A549 (cell line): Measurements from ENCODE around the gene EZH1. TPM values are rescaled to one million over a fixed set of nuclear protein-coding genes. Genes with fewer than 3 reads are reported as not detected.

ENCODE experiments used
- ATAC-seq, 2 experiments: fragments of 200-7000 bp in 1 of 2; fragments of >200 bp in 1 of 2; cut with Nextera tagmentation in 1 of 2; cut with Tn5 transposase in 1 of 2; 3 replicates each; pipeline versions ENCODE4 v1.8.0 to v1.9.1; 2018 to 2020; ENCODE audit warnings: mild to moderate bottlenecking in 1 of 2, moderate library complexity in 1 of 2
- CTCF ChIA-PET: fragments of 300-600 bp; sonication (Branson Sonifier 250); formaldehyde crosslinking; extraction: SDS; loops from one replicate; lab custom pipeline; 2021; ENCODE audit warnings: antibody characterized with exemption, inconsistent platforms; lab: Yijun Ruan, JAX
- POLR2A ChIA-PET: fragments of 350-600 bp; formaldehyde crosslinking; extraction: SDS; loops from one replicate; lab custom pipeline; 2021; ENCODE audit warnings: antibody characterized with exemption, inconsistent platforms; lab: Yijun Ruan, JAX
- DNase-seq, 2 experiments: peaks; one replicate each; pipeline versions ENCODE4 v3.0.0 to v3.0.0-alpha.2; 2011 to 2016; ENCODE audit warnings: low read depth in 1 of 2, low spot score in 1 of 2
- FAIRE-seq: peaks from 2 replicates; lab custom pipeline; 2011; peaks lifted over from hg19 to GRCh38; lab: Jason Lieb, UNC
- H3K27ac ChIP-seq, 2 experiments: fragments of >200 bp; sonication (Bioruptor Twin); formaldehyde crosslinking; 3 replicates each; pipeline ENCODE4 v1.5.1; 2016 to 2017
- H3K4me1 ChIP-seq: fragments of >200 bp; sonication (Bioruptor Twin); formaldehyde crosslinking; 3 replicates; pipeline ENCODE4 v1.6.1; 2016
- H3K4me2 ChIP-seq: fragments of >200 bp; sonication (Bioruptor Twin); formaldehyde crosslinking; 3 replicates; pipeline ENCODE4 v1.6.1; 2016
- H3K4me3 ChIP-seq: fragments of >200 bp; sonication (Bioruptor Twin); formaldehyde crosslinking; 3 replicates; pipeline ENCODE4 v1.5.1; 2016
- H3K9me3 ChIP-seq: fragments of >200 bp; sonication (Bioruptor Twin); formaldehyde crosslinking; 3 replicates; pipeline ENCODE4 v1.6.1; 2016
- CBX8 ChIP-seq: fragments of 200-600 bp; sonication (generic); IDR thresholded peaks from 2 replicates; pipeline ENCODE4 v1.6.1; 2016
- CEBPB ChIP-seq, 2 experiments: fragments of >200 bp in 1 of 2; sonication (Bioruptor Twin) in 1 of 2; formaldehyde crosslinking in 1 of 2; IDR thresholded peaks; 2 replicates each; pipeline ENCODE4 v1.6.1; 2012 to 2016
- CHD4 ChIP-seq: fragments of 200-600 bp; sonication (generic); IDR thresholded peaks from 2 replicates; pipeline ENCODE4 v1.6.1; 2016; ENCODE audit warnings: antibody characterized with exemption, mild to moderate bottlenecking, borderline replicate concordance
- FOSB ChIP-seq: fragments of 250-450 bp; sonication (Bioruptor Pico); IDR thresholded peaks from 2 replicates; pipeline ENCODE4 v1.5.0; 2020; ENCODE audit warnings: mild to moderate bottlenecking, moderate library complexity
- HDAC2 ChIP-seq: fragments of 200-600 bp; sonication (generic); IDR thresholded peaks from 2 replicates; pipeline ENCODE4 v1.6.1; 2016
- JUN ChIP-seq, 2 experiments: fragments of >200 bp; sonication (Bioruptor Twin); formaldehyde crosslinking; IDR thresholded peaks; 2 replicates in 1 of 2; 3 replicates in 1 of 2; pipeline ENCODE4 v1.6.1; 2016 to 2017
- KDM1A ChIP-seq: fragments of 200-600 bp; sonication (generic); IDR thresholded peaks from 2 replicates; pipeline ENCODE4 v1.6.1; 2016; ENCODE audit warnings: low read depth, mild to moderate bottlenecking
- MAZ ChIP-seq: fragments of 150-350 bp; IDR thresholded peaks from 2 replicates; pipeline ENCODE4 v1.6.1; 2014; ENCODE audit warnings: antibody characterized with exemption, low read depth, low read length, borderline replicate concordance
- MYC ChIP-seq: IDR thresholded peaks from 2 replicates; pipeline ENCODE4 v1.6.1; 2012; ENCODE audit warnings: mild to moderate bottlenecking, inconsistent platforms, low read length, improper control_type of control experiment, borderline replicate concordance
- PHF8 ChIP-seq: fragments of 200-600 bp; sonication (generic); IDR thresholded peaks from 2 replicates; pipeline ENCODE4 v1.6.1; 2016; ENCODE audit warnings: low read depth, mild to moderate bottlenecking, antibody characterized with exemption, moderate library complexity, borderline replicate concordance
- RAD21 ChIP-seq, 2 experiments: fragments of >200 bp in 1 of 2; sonication (Bioruptor Twin) in 1 of 2; formaldehyde crosslinking in 1 of 2; IDR thresholded peaks in 1 of 2; conservative IDR thresholded peaks in 1 of 2; 2 replicates in 1 of 2; 3 replicates in 1 of 2; pipeline ENCODE4 v1.6.1; 2012 to 2018; ENCODE audit warnings: inconsistent platforms in 1 of 2
- RCOR1 ChIP-seq: fragments of 150-350 bp; IDR thresholded peaks from 2 replicates; pipeline ENCODE4 v1.6.1; 2014; ENCODE audit warnings: antibody characterized with exemption, low read length, low read depth
- RFX5 ChIP-seq: fragments of 450-650 bp; IDR thresholded peaks from 2 replicates; pipeline ENCODE4 v1.7.1; 2014; ENCODE audit warnings: antibody characterized with exemption, mild to moderate bottlenecking, moderate library complexity
- TP53 ChIP-seq: fragments of 250-450 bp; sonication (Bioruptor Pico); IDR thresholded peaks from 2 replicates; pipeline ENCODE4 v1.5.0; 2021; ENCODE audit warnings: mild to moderate bottlenecking, moderate library complexity
- ZFP36 ChIP-seq: fragments of 450-650 bp; IDR thresholded peaks from 2 replicates; pipeline ENCODE4 v1.6.1; 2014; ENCODE audit warnings: borderline replicate concordance; ENCODE audit not compliant: partially characterized antibody
- ZNF302 ChIP-seq: fragments of 250-450 bp; sonication (Bioruptor Pico); IDR thresholded peaks from 2 replicates; pipeline ENCODE4 v1.9.0; 2021; ENCODE audit warnings: inconsistent platforms, mild to moderate bottlenecking, moderate library complexity
- WGBS: methylation state at CpG from one replicate; pipeline ENCODE4 v1.1.6; 2017; ENCODE audit errors: missing lambda C conversion rate; 5-methylcytosine and 5-hydroxymethylcytosine counted together
- polyA plus RNA-seq, 4 experiments: library from polyadenylated mRNA; depleted of rRNA in 3 of 4; stranded (reverse); fragments of >200 nt; fragmentation: RNase III in 1 of 4; extraction: RNeasy Plus Mini Kit Qiagen cat#74134 plus additional on column Dnase treatment in 1 of 4; gene quantifications; 2 replicates in 3 of 4; 3 replicates in 1 of 4; pipeline ENCODE4 v1.2.3, GENCODE V29; 2011 to 2017
- TF ChIP-seq, protein P1 (sequence below): fragments of >200 bp; sonication (Bioruptor Twin); formaldehyde crosslinking; IDR thresholded peaks from 2 replicates; pipeline ENCODE4 v1.6.1; 2016
- TF ChIP-seq, protein P2 (sequence below): fragments of 450-650 bp; IDR thresholded peaks from 2 replicates; pipeline ENCODE4 v1.6.1; 2014; ENCODE audit warnings: antibody characterized with exemption

EZH1 gene
- polyA plus RNA-seq, 2 of the 4 experiments (the other 2 are of a cell fraction) = 20.1 to 41.1 TPM

DNA sequence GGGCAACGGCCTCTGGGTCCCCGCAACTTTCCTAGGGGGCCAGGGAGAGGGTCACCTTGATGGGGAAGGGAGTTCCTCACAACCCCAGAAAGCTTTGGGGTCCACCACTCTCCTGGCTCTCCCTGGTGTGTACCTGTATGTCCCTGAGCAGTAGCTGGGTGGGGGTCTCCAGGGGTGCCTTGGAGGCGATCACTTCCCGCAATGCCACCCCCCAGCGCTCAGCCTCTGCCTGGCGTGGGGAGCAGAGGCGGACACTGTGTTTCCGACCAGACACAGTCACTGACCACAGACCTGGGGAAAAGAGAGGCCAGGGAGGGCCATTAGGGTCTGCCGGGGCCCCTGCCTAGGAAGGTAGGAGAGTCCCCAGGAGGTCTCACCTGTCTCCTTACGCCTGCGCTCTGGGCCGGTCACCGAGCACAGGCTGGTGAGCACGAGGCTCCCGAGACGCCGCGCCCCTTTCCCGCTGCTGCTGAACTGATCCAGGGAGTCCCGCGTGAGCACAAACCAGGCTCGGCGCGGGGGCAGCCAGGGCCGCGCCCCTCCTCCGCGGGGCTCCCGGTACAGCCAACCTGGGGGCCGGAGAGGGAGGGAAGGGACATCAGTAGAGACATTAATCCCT lies 71.5 kb downstream of the EZH1 start:
- POLR2A ChIA-PET = interaction anchor here (1.1 to 1.6 kb wide), 3 partner anchors 14 to 64 kb away, joined by 3 to 7 read pairs (median 7); partner anchors contain the start of genes RETREG3, TUBG1 and TUBG2

DNA sequence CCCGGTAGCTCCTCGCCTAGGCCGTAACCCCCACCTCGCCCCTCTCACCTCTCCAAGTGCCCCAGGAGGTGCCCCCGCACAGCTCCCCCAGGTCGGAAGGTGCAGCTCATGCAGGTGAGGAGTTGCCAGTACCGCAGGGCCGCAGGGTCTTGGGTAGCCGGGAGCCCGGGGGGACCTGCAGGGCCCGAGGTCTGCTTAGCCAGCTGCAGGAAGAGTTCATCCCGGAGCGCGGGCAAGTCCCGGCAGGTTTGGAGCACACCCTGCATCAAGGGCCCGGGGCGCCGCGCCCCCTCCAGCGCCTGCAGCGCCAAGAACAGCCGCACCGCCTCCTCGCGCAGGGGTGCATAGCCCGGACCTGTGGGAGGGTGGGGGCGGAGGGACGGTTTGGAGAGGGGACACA lies 72.8 kb downstream of the EZH1 start:
- no peaks in the 10 kb centered on the region for H3K9me3 ChIP-seq
- WGBS = 97% methylated on average over 17 of the region's 28 CpGs
- peak overlapping the region in 1 of 2 experiments; percentile 13; a peak in 1 of 6 replicates for H3K27ac ChIP-seq
- peaks cover 48% of the 10 kb centered on the region for H3K4me1 ChIP-seq
- H3K4me2 ChIP-seq = no peak overlapping the region
- ATAC-seq (no peak), DNase-seq (no peak), FAIRE-seq (no peak)
- TF ChIP-seq, protein P1, sequence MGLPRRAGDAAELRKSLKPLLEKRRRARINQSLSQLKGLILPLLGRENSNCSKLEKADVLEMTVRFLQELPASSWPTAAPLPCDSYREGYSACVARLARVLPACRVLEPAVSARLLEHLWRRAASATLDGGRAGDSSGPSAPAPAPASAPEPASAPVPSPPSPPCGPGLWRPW = no peak
- TF ChIP-seq RCOR1 (no peak), ZFP36 (no peak), RAD21 (conservative IDR thresholded peaks at IDR 0.05 in 1 of 2, IDR thresholded peaks at IDR 0.05 in 1 of 2) (no peak), PHF8 (no peak), RFX5 (no peak), HDAC2 (no peak), CHD4 (no peak), JUN (IDR thresholded peaks at IDR 0.05) (no peak), FOSB (CRISPR knock-in tag) (no peak), ZNF302 (CRISPR knock-in tag) (no peak)
- TF ChIP-seq, protein P2, sequence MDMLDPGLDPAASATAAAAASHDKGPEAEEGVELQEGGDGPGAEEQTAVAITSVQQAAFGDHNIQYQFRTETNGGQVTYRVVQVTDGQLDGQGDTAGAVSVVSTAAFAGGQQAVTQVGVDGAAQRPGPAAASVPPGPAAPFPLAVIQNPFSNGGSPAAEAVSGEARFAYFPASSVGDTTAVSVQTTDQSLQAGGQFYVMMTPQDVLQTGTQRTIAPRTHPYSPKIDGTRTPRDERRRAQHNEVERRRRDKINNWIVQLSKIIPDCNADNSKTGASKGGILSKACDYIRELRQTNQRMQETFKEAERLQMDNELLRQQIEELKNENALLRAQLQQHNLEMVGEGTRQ = no peak
- H3K4me3 ChIP-seq = no peak overlapping the region
- POLR2A ChIA-PET = no interaction called here
- CTCF ChIA-PET = interaction anchor here (1.3 to 15.7 kb wide), 6 partner anchors 7 to 92 kb away, joined by 4 to 394 read pairs (median 24); partner anchors contain the start of genes PLEKHH3, PSMC3IP and TUBG2

More for the DNA sequence above, 71.5 kb downstream of the EZH1 start:
- TF ChIP-seq CEBPB (IDR thresholded peaks at IDR 0.05) (no peak), MAZ (no peak), KDM1A (no peak), CBX8 (no peak)
- peaks cover 41% of the 10 kb centered on the region for H3K4me1 ChIP-seq
- H3K4me2 ChIP-seq = peak overlapping the region; percentile 99
- H3K9me3 ChIP-seq = no peaks in the 10 kb centered on the region
- no peak for ATAC-seq
- no peak for DNase-seq
- no peak overlapping the region for H3K4me3 ChIP-seq
- FAIRE-seq = no peak
- CTCF ChIA-PET = interaction anchor here (0.5 to 15.7 kb wide), 20 partner anchors 10 to 173 kb away, joined by 3 to 394 read pairs (median 4); partner anchors contain the start of genes PSMC3IP, RETREG3, TUBG1 and TUBG2
- peak overlapping the region in 1 of 2 experiments; percentile 95; a peak in 3 of 6 replicates for H3K27ac ChIP-seq
- 90% methylated on average over 30 of the region's 30 CpGs for WGBS

DNA sequence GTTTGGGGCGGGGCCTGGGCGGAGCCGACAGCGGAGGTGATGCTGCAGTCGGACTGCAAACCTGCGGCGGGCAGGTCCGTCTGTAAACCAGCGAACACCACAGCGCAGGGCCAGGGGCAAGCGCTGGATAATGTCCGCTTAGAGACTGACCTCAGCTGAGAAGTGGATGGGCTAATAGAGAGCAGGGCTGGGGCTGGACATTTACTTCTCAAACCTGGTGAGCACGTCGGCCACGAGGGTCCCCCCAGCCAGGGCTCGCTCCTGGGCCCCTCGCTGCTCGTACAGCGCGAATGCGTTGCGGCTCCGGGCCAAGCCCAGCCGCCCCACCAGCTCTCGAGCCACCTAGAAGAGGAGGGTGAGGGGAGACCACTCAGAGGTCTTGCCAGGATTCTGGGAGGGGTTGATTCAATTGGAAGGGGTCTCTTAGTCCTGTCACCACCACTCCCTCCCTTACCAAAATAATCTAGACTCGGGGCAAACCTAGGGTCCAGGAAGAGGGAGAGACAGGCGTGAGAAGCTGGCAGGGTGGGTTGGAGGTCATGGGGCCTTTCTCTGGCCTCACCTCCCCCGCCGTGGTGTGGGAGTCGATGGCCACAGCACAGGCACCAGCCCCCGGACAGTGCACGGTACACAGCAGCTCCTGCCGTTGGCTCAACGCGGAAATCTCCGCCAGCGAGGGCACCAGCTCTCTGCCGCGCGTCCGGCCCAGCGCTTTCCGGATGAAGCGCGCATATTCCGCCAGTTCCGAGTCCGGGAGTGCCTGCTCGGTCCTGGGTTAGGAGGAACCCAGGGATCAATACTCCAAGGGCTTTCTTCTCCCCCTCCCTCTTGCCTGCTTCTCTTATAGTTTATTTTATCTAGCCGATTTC lies 73.8 kb downstream of the EZH1 start:
- ChIA-PET CTCF (interaction anchor here (0.8 to 15.7 kb wide), 8 partner anchors 8 to 93 kb away, joined by 4 to 394 read pairs (median 7); partner anchors contain the start of genes PLEKHH3, PSMC3IP and TUBG2), POLR2A (interaction anchor here (0.6 kb wide), 1 partner anchor 15 kb away, joined by 3 read pairs; no protein-coding TSS in a partner anchor)
- no peak for ATAC-seq
- Histone ChIP-seq H3K4me1 (peaks cover 54% of the 10 kb centered on the region), H3K9me3 (no peaks in the 10 kb centered on the region), H3K4me2 (no peak overlapping the region), H3K27ac (no peak overlapping the region), H3K4me3 (no peak overlapping the region)
- 93% methylated on average over 49 of the region's 50 CpGs for WGBS
- FAIRE-seq = no peak
- no peak for DNase-seq
- TF ChIP-seq MYC (no peak), TP53 (CRISPR knock-in tag) (0 out of 2 replicates have a peak, but pooled peaks have one; percentile 29)
